DMS153 treated with DMSO at 0.1 percent for 48 hours (cell line): ENCODE measurements around the gene AKT3.

Source experiments
- DNase-seq: peaks from one replicate; lab custom pipeline; 2025; ENCODE audit not compliant: unreplicated experiment; lab: John Stamatoyannopoulos, UW

AKT3 gene

DNA sequence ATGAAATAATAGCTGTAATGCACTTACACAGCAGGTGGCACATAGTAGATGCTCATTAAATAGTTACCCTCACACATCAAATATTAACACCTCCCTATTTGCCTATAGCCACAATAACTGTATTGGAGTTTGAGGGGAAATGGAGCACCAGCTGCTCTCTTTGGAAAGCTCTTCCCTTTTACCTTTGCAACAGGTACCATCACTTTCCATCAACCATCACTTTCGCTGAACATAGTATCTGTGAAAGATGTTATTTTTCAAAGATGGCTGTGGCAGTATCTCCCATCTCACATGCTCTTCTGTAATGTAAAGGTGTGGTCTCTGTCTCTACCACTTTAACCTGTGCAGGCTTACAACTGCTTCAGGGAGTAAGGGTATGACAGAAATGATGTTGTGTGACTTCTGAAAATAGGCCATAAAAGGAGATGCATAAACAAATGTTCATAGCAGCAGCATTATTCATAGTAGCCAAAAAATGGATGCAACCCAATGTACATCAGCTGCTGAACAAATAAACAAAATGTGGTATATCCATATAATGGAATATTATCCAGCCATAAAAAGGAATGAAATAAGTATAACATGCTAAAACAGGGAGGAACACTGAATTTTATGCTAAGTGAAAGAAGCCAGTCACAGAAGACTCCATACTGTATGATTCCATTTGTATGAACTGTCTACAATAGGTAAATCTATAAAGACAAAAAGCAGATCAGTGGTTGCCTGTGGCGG is 288.3 kb downstream of the AKT3 start:
- no peak for DNase-seq

DNA sequence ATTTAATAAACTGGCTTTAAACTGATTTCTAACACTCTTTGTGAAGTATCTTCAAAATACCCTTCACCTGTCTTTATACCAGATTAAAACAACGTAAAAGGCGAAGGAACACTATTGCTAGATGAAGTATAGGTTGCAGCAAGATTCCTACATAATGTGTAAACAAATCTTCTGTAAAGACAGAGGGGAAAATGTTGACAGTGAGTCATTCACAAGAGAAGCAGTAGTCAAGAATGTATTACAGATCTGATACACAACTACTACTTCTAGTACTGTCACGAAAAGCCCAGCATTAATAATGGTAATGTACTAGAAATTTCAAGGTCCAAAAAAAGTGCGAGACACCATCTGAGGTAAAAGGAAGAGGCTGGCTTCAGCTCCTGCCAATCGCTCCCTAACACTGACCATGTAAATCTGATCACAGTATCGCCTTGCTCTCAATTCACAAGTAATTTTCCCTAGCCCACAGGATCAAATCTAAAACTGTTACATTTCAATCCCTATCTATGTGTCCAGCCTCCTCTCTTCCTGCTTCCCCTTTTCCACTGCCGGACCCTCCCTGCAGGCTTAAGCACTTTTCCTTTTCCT is 290.4 kb downstream of the AKT3 start:
- DNase-seq = no peak

DNA sequence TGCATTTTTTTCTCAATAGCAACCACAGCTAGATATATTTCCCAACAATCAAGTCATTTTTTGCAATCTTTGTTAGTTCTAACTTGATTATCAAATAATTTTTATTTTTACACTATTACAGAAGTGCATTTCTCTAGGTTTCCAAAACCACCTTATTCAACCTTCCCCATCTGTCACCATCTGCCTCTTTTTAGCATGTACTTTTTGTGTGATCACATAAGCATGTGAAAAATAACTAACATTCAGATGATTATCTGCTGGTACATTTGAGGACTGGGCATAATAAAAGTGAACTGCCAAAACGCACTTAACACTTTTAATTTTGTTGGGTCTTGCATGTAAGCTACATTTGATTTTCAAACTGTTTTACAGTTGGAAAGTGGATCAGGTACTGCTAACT is 291.5 kb downstream of the AKT3 start:
- DNase-seq = no peak

DNA sequence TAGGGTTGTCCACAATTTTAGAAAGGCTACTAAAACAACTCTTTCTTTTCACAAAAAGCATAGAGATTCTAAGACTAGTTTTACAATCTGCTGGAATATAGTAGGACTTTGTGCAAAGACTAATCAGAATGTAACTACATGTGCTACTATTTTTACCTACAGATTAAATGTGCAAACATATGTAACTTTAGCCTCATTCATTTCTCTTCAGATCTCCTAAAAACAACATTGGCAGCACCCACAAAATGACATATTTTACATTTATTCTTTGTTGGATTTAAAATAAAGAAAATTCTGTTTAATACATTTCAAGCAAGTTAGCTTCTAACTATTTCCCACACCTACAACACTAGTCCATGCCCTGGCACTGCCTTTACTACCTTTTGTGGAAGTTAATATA is 292.2 kb downstream of the AKT3 start:
- no peak for DNase-seq

GRCh38 chr1:243554686-243555085 is 295.4 kb downstream of the AKT3 start:
- no peak for DNase-seq

- no peak for DNase-seq
Observed at GRCh38 chr1:243553090-243553489, 297.0 kb downstream of the AKT3 start.

DNA sequence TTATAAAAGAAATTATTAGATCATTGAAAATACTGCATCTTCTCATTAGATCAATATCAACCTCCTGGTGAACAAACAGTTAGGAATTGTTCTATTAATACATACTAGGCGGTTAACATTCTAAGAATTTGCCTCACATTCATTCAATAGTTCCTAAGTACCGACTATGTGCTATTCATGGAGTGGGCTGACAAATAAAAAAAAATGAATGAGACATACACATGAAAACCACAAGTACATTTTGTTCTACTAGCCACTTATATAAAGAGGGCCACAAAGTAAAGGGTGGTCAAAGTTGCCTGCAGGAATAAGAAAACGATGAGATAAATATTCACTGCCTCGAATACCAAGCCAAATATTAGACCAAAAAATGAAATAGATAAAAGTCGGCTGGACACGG is 299.8 kb downstream of the AKT3 start:
- DNase-seq = no peak

GRCh38 chr1:243549791-243550190 is 300.3 kb downstream of the AKT3 start:
- DNase-seq = no peak

DNA sequence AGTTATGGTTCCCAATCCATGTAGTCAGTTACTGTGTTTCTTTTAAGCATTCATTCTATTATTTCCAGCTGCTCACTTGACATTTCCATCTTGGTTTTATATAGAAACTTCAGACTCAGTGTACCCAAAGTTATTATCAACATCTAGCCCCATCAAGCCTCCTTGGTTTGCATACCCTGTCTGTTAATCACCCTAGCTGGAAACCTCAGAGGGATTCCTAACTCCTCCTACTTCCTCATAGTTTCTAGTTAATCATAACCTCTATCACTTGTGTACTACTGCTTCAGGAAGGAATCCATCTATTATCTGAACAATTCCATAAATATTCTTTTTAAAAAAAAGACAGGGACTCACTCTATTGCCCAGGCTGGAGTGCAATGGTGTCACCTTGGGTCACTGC is 300.9 kb downstream of the AKT3 start:
- DNase-seq = no peak

DNA sequence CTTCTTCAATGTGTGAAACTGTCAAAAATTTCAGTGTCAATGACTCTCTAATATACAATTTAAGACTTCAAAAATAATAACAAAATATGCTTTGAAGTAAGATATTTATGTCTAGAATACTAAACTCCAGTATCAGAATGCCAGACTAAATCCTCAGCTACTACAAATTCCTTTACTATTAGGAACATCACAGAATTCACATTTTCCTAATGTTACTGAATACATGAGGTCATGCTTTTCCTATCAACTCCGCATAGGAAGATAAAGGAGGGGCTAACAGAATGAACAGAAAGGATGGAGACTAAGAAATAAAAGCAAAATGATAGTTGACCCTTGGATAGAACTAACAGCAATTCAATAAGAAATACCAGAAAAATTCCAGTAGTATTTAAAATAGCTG is 301.5 kb downstream of the AKT3 start:
- DNase-seq = no peak

GRCh38 chr1:243547891-243548290 is 302.2 kb downstream of the AKT3 start:
- no peak for DNase-seq

GRCh38 chr1:243546457-243546856 is 303.6 kb downstream of the AKT3 start:
- no peak for DNase-seq

DNA sequence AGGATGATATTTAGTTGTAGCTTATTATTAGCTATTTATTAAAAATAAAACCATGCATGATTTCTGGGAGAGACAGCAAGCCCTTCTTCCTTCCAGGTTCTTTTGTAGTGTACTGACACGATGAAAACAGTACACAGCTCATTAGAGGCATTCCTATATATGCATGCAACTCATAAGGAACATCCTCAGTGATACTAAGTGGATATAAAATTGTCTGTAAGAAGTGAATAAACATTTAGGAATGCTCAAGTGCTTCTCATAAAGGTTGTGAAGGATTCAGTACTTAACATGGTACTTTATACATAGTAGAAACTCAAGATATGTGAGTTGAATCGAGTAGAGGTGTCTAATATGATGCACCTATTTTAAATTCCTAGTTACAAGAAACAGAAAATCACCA is 306.5 kb downstream of the AKT3 start:
- no peak for DNase-seq

DNA sequence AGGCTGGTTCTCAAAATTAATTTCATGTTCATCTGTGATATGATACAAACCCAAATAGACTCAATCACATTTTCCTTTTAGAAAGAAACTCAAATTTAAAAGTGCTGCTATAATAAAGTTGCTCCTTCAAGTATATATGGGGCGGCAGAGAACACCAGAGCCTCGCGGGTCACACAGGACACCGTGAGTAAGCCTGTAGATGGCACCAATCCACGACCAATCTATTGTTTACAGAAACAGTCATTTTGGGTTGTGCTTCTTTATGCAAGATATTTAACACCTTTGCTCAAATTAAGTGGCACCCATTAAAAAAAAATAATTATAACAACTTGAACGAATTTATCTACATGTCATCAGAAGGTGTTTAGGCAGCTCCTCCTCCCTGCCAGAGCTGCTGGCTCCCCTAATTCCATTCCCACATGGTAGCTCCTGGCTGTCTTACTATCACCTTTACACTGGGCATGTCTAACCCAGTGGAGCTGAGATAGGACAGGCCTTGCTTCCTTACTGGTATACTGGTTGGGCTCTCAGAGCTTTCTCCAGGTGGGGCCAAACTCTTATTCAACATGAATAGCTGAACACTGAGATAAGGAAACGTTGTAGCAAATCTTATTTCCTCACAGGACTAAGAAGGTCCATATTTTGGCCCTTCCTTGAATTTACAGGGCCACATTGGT is 307.2 kb downstream of the AKT3 start:
- no peak for DNase-seq

DNA sequence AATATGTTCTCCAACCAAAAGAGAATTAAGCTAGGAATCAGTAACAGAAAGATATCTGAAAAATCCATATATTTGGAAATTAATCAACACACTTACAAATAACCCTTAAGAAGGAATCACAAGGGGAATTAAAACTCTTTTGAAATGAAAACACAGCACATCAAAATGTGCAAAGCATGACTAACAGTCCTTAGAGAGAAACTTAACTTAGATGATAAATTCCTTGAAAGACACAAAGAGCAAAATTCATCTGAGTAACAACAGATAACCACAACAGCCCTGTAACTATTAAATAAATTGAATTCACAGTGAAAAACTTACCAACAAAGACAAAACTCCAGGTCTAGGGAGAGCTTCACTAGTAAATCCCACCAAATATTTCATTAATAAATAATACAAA is 310.4 kb downstream of the AKT3 start:
- no peak for DNase-seq

- no peak for DNase-seq
Observed at GRCh38 chr1:243535014-243535413, 315.0 kb downstream of the AKT3 start.

GRCh38 chr1:243529512-243529911 is 320.5 kb downstream of the AKT3 start:
- no peak for DNase-seq

DNA sequence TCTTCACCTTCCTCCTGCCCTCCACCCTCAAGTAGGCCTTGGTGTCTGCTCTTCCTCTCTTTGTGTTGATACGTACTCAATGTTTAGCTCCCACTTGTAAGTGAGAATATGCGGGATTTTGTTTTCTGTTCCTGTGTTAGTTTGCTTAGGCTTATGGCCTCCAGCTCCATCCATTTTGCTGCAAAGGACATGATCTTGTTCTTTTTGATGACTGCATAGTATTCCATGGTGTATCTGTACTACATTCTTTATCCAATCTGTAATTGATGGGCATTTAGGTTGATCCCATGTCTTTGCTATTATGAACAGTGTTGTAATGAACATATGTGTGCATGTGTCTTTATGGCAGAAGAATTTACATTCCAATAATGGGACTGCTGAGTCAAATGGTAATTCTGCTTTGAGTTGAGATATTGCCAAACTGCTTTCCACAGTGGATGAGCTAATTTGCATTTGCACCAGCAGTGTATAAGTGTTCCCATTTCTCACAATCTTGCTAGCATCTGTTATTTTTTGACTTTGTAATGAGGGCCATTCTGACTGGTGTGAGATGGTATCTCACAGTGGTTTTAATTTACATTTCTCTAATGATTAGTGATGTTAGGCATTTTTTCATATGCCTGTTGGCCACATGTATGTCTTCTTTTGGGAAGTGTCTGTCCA is 321.5 kb downstream of the AKT3 start:
- DNase-seq = no peak

GRCh38 chr1:243526180-243526579 is 323.9 kb downstream of the AKT3 start:
- no peak for DNase-seq

- no peak for DNase-seq
Observed at GRCh38 chr1:243525085-243525487, 325.0 kb downstream of the AKT3 start.

GRCh38 chr1:243523766-243524165 is 326.3 kb downstream of the AKT3 start:
- no peak for DNase-seq

GRCh38 chr1:243520831-243521230 is 329.2 kb downstream of the AKT3 start:
- no peak for DNase-seq
